A549 treated with RU486 at 1 μM for 4 hours (cell line): ENCODE data around the gene APOL4. TPM values are rescaled to one million over a fixed set of nuclear protein-coding genes. Genes with fewer than 3 reads are reported as not detected.

Experiments used
- total RNA-seq: library from RNA; stranded (reverse); fragments of 200-300 nt; extraction: Qiagen RNA extraction; gene quantifications from 5 replicates; pipeline ENCODE4 v1.2.3, GENCODE V29; 2022; ENCODE audit warnings: low read depth

APOL4 gene, protein sequence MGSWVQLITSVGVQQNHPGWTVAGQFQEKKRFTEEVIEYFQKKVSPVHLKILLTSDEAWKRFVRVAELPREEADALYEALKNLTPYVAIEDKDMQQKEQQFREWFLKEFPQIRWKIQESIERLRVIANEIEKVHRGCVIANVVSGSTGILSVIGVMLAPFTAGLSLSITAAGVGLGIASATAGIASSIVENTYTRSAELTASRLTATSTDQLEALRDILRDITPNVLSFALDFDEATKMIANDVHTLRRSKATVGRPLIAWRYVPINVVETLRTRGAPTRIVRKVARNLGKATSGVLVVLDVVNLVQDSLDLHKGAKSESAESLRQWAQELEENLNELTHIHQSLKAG
- not detected in 5 replicates for total RNA-seq

DNA sequence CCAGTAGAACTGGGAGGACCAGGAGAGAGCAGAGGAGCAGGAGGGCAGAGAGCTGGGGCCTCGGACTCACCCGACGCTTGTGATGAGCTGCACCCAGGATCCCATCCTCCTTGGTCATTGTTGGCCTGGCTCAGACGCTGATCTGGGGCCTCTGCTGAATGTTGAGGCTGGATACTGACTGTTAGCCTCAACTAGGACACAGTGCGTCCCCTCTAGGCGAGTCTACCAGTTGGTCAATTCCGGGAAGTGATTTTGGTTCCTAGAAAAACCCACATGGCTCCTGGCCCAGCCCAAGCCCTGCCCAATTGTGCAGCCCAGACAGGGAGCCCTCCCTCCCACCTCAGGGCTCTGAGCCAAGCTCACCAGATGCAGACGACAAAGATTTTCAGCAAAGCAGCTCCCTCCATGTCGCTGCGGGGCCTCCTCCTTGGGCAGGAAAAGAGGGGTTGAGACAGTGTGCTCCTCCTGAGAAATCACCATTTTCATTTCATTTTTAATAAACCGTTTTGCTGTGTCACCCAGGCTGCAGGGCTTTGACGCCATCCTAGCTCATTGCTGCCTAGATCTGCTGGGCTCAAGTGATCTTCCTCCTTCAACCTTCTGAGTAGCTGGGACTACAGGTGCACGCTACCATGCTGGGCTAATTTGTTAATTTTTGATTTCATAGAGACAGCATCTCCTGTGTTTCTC lies at the start of gene APOL4:
APOL4 (minus strand) TSS at position 180 of the 690 bp plus-strand sequence; CDS start at position 105, 75 bp downstream.

GRCh38 chr22:36239401-36240171 lies 38.0 kb upstream of the APOL4 start, which contains the start of gene APOL2:
TSS of gene APOL2 (minus strand) at chr22:36239527. CDS start at chr22:36233162, 6,365 bp downstream.

GRCh38 chr22:36160499-36160942 lies 41.1 kb downstream of the APOL4 start, which contains the start of gene APOL3:
TSS of gene APOL3 (minus strand) at chr22:36160755. CDS start at chr22:36149055, 11,700 bp downstream.

Other genes starting within 250 kb of the APOL4 start
- 27.8 to 34.8 TPM (median 31.5 TPM) in 5 replicates for gene RBFOX2, start 173.0 kb downstream of the APOL4 start, total RNA-seq
- gene APOL3, start 41.1 kb downstream of the APOL4 start, total RNA-seq: 0.45 TPM in 1 of 5 replicates, not detected in the others
- gene APOL2, start 37.7 kb upstream of the APOL4 start, total RNA-seq: 27.3 to 34.3 TPM (median 32.1 TPM) in 5 replicates
- 9.4 to 11.9 TPM (median 9.7 TPM) in 5 replicates for gene APOL1, start 51.3 kb upstream of the APOL4 start, total RNA-seq
- 166 to 193 TPM (median 184 TPM) in 5 replicates for gene MYH9, start 186.2 kb upstream of the APOL4 start, total RNA-seq